ENCODE results near the gene SLC8B1. TPM values are rescaled to one million over a fixed set of nuclear protein-coding genes. Genes with fewer than 3 reads are reported as not detected.

The SLC8B1 gene
- total and polyA plus RNA-seq, 2 of the 4 experiments (the other 2 are of a cell fraction) = 4.1 to 10.2 TPM

- Histone ChIP-seq H2BK15ac (ENCODE audit: low read depth, low read length) (no peak overlapping the region), H3K4me2 (ENCODE audit: low read depth, low read length) (no peak overlapping the region), H2BK120ac (ENCODE audit: low read depth, low read length) (no peak overlapping the region), H4K20me1 (ENCODE audit: insufficient read depth, low read length) (no peaks in the 10 kb centered on the region; the same call in 1 of the 2 replicates), H3K4me1 (ENCODE audit: control insufficient read depth, insufficient read depth, low read length) (peaks cover 2% of the 10 kb centered on the region; the same call in 1 of the 2 replicates), H3K27ac (ENCODE audit: insufficient read depth, low read length) (no peak overlapping the region), H3K79me1 (ENCODE audit: low read depth in 1 of 2, low read length in 2 of 2) (no peaks in the 10 kb centered on the region), H3K36me3 (ENCODE audit: control insufficient read depth, insufficient read depth, low read length) (peaks cover 9% of the 10 kb centered on the region; the same call in 1 of the 2 replicates), H3K23ac (ENCODE audit: low read depth, low read length) (no peak overlapping the region), H3K4me3 (ENCODE audit: insufficient read depth, low read depth, low read length) (no peak overlapping the region), H3K4ac (ENCODE audit: low read depth, low read length) (no peak overlapping the region), H4K8ac (ENCODE audit: low read depth in 2 of 2, low read length in 2 of 2) (no peak overlapping the region), H3K27me3 (ENCODE audit: control insufficient read depth, insufficient read depth, low read length) (no peaks in the 10 kb centered on the region), H3K14ac (replicated peaks; ENCODE audit: low read depth, low read length) (no peak overlapping the region), H4K5ac (ENCODE audit: low read depth, low read length) (no peak overlapping the region), H2AK5ac (ENCODE audit: low read depth, low read length) (no peak overlapping the region), H2AFZ (replicated peaks; ENCODE audit: low read length, poor library complexity) (no peak overlapping the region), H3K9ac (ENCODE audit: low read depth, low read length) (no peak overlapping the region), H4K91ac (ENCODE audit: insufficient read depth, low read depth, low read length) (no peak overlapping the region), H2BK5ac (ENCODE audit: low read depth, low read length, poor library complexity, severe bottlenecking) (no peak overlapping the region), H3K18ac (ENCODE audit: low read depth, low read length) (no peak overlapping the region), H2BK20ac (ENCODE audit: low read depth, low read length) (no peak overlapping the region), H3K9me1 (ENCODE audit: insufficient read depth, low read length) (peaks cover 4% of the 10 kb centered on the region), H3K56ac (ENCODE audit: extremely low read depth, insufficient read depth, low read length) (no peak overlapping the region), H3K9me3 (ENCODE audit: control insufficient read depth, insufficient read depth, low read length) (no peaks in the 10 kb centered on the region), H2AK9ac (replicated peaks; ENCODE audit: low read depth, low read length, poor library complexity) (no peak overlapping the region)
- WGBS, 2 experiments (ENCODE audit: extremely low coverage in 2 of 2, insufficient read length in 1 of 2) = no CpG with 5 or more reads among the region's 1 CpG
- TF ChIP-seq CTCF (conservative IDR thresholded peaks at IDR 0.05; ENCODE audit: low read depth, low read length) (0 out of 2 replicates have a peak, but pooled peaks have one; percentile 1), RCOR1 (IDR thresholded peaks at IDR 0.05; ENCODE audit: insufficient replicate concordance, low read length) (no peak)
- no TSS peak for BruUV-seq (replicated peaks)
- no peak for DNase-seq
- dilution Hi-C loops (cut with HindIII; ENCODE audit: low sequenced_read_pairs, unreplicated experiment) (no loop called here), in situ Hi-C loops (cut with MboI; ENCODE audit: low sequenced_read_pairs) (loop anchor here (10.0 kb wide), 1 partner anchor 604 kb away; no protein-coding TSS in a partner anchor), intact Hi-C loops (cut with micrococcal nuclease) (no loop called here)
- CTCF ChIA-PET = interaction anchor here (0.9 to 1.1 kb wide), 2 partner anchors 8 to 112 kb away, joined by 3 read pairs; partner anchors contain the start of gene SDSL
- no peak for ATAC-seq (ENCODE audit: low read depth)
- POLR2A ChIA-PET (ENCODE audit: unreplicated experiment) = no interaction called here
Observed at GRCh38 chr12:113310489-113310888, 24.4 kb downstream of the SLC8B1 start.

All from IMR-90 (cell line).